Activated T-helper 17 cell treated with anti-CD3 and anti-CD28 coated beads, Interleukin-2, amount 50 U/mL, for 72 hours (primary cell): ENCODE results near the gene CRYBG2. TPM values are rescaled to one million over a fixed set of nuclear protein-coding genes. Genes with fewer than 3 reads are reported as not detected.
"Not testable (repeated sequence)": the region's sequence is repeated elsewhere in the genome, so short reads cannot be mapped to it uniquely, and the experiment has no call there.

Experiments used
- ATAC-seq: fragments of 150-1000 bp; cut with Tn5 transposase; replicated peaks from 2 replicates; pipeline ENCODE4 v1.10.0; 2021; ENCODE audit warnings: mild to moderate bottlenecking, moderate library complexity
- H3K27ac Mint-ChIP-seq: one replicate; pipeline ENCODE4 v1.8.0; 2022; ENCODE audit warnings: mixed read lengths
- H3K27me3 Mint-ChIP-seq: one replicate; pipeline ENCODE4 v1.8.0; 2022; ENCODE audit warnings: mixed read lengths
- H3K36me3 Mint-ChIP-seq: one replicate; pipeline ENCODE4 v1.8.0; 2022; ENCODE audit warnings: low read depth, mild to moderate bottlenecking, mixed read lengths
- H3K4me1 Mint-ChIP-seq: one replicate; pipeline ENCODE4 v1.8.0; 2022; ENCODE audit warnings: mixed read lengths
- H3K4me3 Mint-ChIP-seq: one replicate; pipeline ENCODE4 v1.8.0; 2022; ENCODE audit warnings: mild to moderate bottlenecking, mixed read lengths
- H3K9me3 Mint-ChIP-seq: one replicate; pipeline ENCODE4 v1.8.0; 2022; ENCODE audit warnings: mixed read lengths
- total RNA-seq, 2 donors: library from RNA; stranded (reverse); gene quantifications; one replicate each; pipeline ENCODE4 v1.2.3, GENCODE V29; 2022

CRYBG2 gene
- total RNA-seq, 2 donors from 2014 or later = 0.37 to 13.6 TPM

- ATAC-seq = peak; percentile 80
- Mint-ChIP-seq H3K4me3 (peak overlapping the region; percentile 99), H3K27ac (peak overlapping the region; percentile 95), H3K4me1 (peaks cover 21% of the 10 kb centered on the region)
- H3K27me3 Mint-ChIP-seq, H3K36me3 Mint-ChIP-seq, H3K9me3 Mint-ChIP-seq: not testable (repeated sequence)
These were observed 45.7 kb downstream of the CRYBG2 start for GRCh38 chr1:26307966-26308899.

DNA sequence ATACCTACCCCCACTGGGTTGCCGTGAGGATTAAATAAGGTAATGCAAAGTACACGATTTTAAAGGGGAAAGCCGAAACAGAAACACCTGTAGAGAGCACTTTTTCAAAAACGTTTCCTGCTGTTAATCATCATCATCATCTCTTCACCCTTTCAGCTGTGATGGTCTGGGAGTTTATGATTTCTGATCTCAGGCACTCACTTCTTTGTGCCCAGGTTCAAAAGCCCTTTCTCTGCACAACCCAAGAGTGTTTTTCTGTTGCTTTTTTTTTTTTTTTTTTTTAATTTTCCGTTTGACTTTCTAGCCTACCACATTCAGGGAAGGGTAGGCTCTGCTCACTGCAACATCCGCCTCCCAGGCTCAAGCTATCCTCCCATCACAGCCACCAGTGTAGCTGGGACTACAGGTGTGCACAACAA is 46.6 kb downstream of the CRYBG2 start:
- Mint-ChIP-seq H3K27me3 (no peaks in the 10 kb centered on the region), H3K9me3 (no peaks in the 10 kb centered on the region), H3K4me3 (peak overlapping the region; percentile 99), H3K27ac (peak overlapping the region; percentile 95), H3K36me3 (peaks cover 4% of the 10 kb centered on the region), H3K4me1 (peaks cover 21% of the 10 kb centered on the region)
- peak; percentile 8 for ATAC-seq

GRCh38 chr1:26306290-26307229 is 47.4 kb downstream of the CRYBG2 start, which contains the start of gene UBXN11:
Gene UBXN11, minus strand, starts transcription at chr1:26306636. Its CDS starts 3,753 bp downstream, at chr1:26302883.
- ATAC-seq = peak; percentile 90
- H3K36me3 Mint-ChIP-seq = peaks cover 4% of the 10 kb centered on the region
- H3K4me3 Mint-ChIP-seq = peak within 1 kb of the TSS; percentile 99
- H3K27me3 Mint-ChIP-seq = no peaks in the 10 kb centered on the region
- H3K9me3 Mint-ChIP-seq = no peaks in the 10 kb centered on the region
- peak within 1 kb of the TSS; percentile 95 for H3K27ac Mint-ChIP-seq
- peaks cover 21% of the 10 kb centered on the region for H3K4me1 Mint-ChIP-seq

GRCh38 chr1:26305667-26306289 is 48.2 kb downstream of the CRYBG2 start:
- Mint-ChIP-seq H3K4me3 (peak overlapping the region; percentile 99), H3K9me3 (no peaks in the 10 kb centered on the region), H3K4me1 (peaks cover 21% of the 10 kb centered on the region), H3K27me3 (no peaks in the 10 kb centered on the region), H3K36me3 (peaks cover 4% of the 10 kb centered on the region), H3K27ac (peak overlapping the region; percentile 95)
- ATAC-seq = no peak

GRCh38 chr1:26302733-26303405 is 51.1 kb downstream of the CRYBG2 start:
- H3K27ac Mint-ChIP-seq = no peak overlapping the region
- no peaks in the 10 kb centered on the region for H3K27me3 Mint-ChIP-seq
- H3K4me3 Mint-ChIP-seq = no peak overlapping the region
- no peaks in the 10 kb centered on the region for H3K9me3 Mint-ChIP-seq
- no peak for ATAC-seq
- H3K4me1 Mint-ChIP-seq = peaks cover 17% of the 10 kb centered on the region
- H3K36me3 Mint-ChIP-seq = peaks cover 4% of the 10 kb centered on the region

- no peaks in the 10 kb centered on the region for H3K36me3 Mint-ChIP-seq
- H3K27me3 Mint-ChIP-seq = no peaks in the 10 kb centered on the region
- no peaks in the 10 kb centered on the region for H3K9me3 Mint-ChIP-seq
- H3K4me1 Mint-ChIP-seq = peaks cover 4% of the 10 kb centered on the region
- H3K4me3 Mint-ChIP-seq = no peak overlapping the region
- H3K27ac Mint-ChIP-seq = peak overlapping the region; percentile 58
- ATAC-seq = no peak
These were observed 53.2 kb downstream of the CRYBG2 start for GRCh38 chr1:26300578-26301275.

DNA sequence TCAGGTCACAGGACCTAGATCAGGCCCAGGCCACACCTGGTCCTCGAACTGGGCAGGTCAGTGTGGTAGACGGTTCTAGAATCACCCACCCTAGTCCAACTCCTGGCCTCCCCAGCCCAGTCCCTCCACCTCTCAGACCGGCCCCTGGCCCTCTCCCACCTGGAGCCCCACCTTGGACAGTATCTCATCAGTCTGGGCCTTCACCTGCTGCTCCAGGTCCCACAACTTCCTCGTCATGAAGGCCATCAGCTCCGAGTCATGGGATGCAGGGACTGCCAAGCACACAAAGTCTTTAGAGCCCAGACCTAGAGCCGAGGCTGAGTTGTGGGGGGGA is 56.2 kb downstream of the CRYBG2 start:
- Mint-ChIP-seq H3K36me3 (no peaks in the 10 kb centered on the region), H3K27me3 (no peaks in the 10 kb centered on the region), H3K4me1 (peaks cover 4% of the 10 kb centered on the region), H3K9me3 (no peaks in the 10 kb centered on the region), H3K4me3 (no peak overlapping the region), H3K27ac (no peak overlapping the region)
- ATAC-seq = no peak

GRCh38 chr1:26297057-26297790 is 56.7 kb downstream of the CRYBG2 start:
- Mint-ChIP-seq H3K36me3 (no peaks in the 10 kb centered on the region), H3K4me3 (no peak overlapping the region), H3K9me3 (no peaks in the 10 kb centered on the region), H3K27me3 (no peaks in the 10 kb centered on the region), H3K27ac (no peak overlapping the region), H3K4me1 (peaks cover 4% of the 10 kb centered on the region)
- ATAC-seq = no peak

DNA sequence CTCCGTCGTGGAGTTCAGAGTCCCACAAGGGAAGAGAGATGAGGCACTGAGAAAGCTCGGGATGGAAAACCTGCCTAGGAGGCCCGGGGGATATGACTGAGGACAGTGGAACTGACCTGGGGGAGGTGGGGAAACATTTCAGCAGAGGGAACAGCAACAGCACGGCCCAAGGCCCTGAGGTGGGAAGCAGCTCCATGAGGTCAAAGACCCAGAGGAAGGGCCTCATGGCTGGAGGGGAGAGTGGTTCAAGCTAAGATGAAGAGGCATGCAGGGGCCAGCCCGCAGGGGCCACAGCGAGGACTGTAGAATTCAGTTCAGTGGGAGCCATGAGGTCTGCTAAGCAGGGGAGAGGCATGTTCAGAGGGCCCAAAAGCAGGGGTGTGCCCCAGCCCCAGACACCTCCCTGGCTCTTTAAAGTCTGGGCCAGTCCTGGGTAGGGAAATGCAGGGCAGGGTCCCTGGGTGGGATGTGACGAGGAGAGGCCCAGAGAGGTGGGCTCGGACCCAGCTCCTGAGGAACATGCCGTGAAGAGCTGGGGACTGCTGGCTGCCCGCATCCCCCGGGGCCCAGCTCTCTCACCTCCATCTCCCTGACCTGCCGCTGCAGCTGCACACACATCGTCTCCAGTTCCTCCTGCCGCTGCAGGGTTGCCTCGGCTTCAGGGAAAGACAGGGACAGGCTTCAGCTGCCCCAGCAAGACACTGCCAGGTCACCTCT is 57.4 kb downstream of the CRYBG2 start:
- ATAC-seq = no peak
- Mint-ChIP-seq H3K4me3 (no peak overlapping the region), H3K27me3 (no peaks in the 10 kb centered on the region), H3K9me3 (no peaks in the 10 kb centered on the region), H3K27ac (peak overlapping the region; percentile 1), H3K4me1 (peaks cover 9% of the 10 kb centered on the region), H3K36me3 (no peaks in the 10 kb centered on the region)

- ATAC-seq = no peak
- H3K9me3 Mint-ChIP-seq = no peaks in the 10 kb centered on the region
- no peaks in the 10 kb centered on the region for H3K36me3 Mint-ChIP-seq
- H3K4me1 Mint-ChIP-seq = peaks cover 9% of the 10 kb centered on the region
- H3K27me3 Mint-ChIP-seq = no peaks in the 10 kb centered on the region
- peak overlapping the region; percentile 1 for H3K27ac Mint-ChIP-seq
- no peak overlapping the region for H3K4me3 Mint-ChIP-seq
These were observed 58.5 kb downstream of the CRYBG2 start for GRCh38 chr1:26295194-26296138.

DNA sequence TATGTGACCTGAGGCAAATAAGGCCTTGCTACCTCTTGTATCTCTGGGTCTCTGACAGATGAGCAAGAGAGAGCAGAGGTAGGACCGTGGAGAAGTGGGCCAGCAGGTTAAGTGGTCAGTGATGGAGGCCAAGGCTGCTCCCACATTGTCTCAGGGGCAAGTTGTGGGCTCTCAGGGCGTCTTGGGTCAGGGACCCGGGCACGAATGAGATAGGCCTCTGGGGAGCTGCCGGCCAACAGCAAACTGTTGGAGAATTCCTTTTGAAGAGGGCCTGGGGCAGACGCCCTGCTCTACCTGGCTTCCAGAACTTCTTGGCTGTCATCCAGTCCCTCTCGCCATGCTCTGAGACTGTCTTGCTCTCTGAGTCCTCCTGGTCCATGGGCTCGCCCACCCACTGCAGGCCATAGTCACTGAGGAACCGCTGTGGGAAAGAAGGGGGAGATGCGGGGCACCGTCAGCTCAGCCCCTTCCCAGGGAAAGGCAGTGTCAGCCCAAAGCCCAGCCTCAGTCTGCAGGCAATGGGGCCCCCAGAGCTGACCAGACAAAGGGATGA is 59.9 kb downstream of the CRYBG2 start:
- Mint-ChIP-seq H3K4me1 (peaks cover 23% of the 10 kb centered on the region), H3K36me3 (no peaks in the 10 kb centered on the region), H3K27me3 (no peaks in the 10 kb centered on the region), H3K27ac (no peak overlapping the region), H3K9me3 (no peaks in the 10 kb centered on the region), H3K4me3 (no peak overlapping the region)
- no peak for ATAC-seq
